Astrocyte (in vitro differentiated cells and primary cell): ENCODE data around the gene RBM17. TPM values are rescaled to one million over a fixed set of nuclear protein-coding genes. Genes with fewer than 3 reads are reported as not detected.

ENCODE experiments used
- DNase-seq: peaks from one replicate; pipeline ENCODE4 v3.0.0-alpha.2; 2010; ENCODE audit warnings: low read depth
- FAIRE-seq: peaks from 2 replicates; lab custom pipeline; 2011; peaks lifted over from hg19 to GRCh38; lab: Jason Lieb, UNC
- H2AFZ ChIP-seq: 2 replicates; pipeline ENCODE4 v1.6.0; 2012; ENCODE audit warnings: low read depth, low read length, inconsistent platforms
- H3K27ac ChIP-seq: 2 replicates; pipeline ENCODE4 v1.5.1; 2011; ENCODE audit warnings: low read depth, low read length, inconsistent platforms
- H3K27me3 ChIP-seq: 2 replicates; pipeline ENCODE4 v1.6.0; 2011; ENCODE audit warnings: low read length, inconsistent platforms; ENCODE audit not compliant: insufficient read depth
- H3K36me3 ChIP-seq: 2 replicates; pipeline ENCODE4 v1.5.1; 2011; ENCODE audit warnings: low read length, inconsistent platforms; ENCODE audit not compliant: insufficient read depth
- H3K4me1 ChIP-seq: 2 replicates; pipeline ENCODE4 v1.5.1; 2011; ENCODE audit warnings: low read length, inconsistent platforms; ENCODE audit not compliant: insufficient read depth
- H3K4me2 ChIP-seq: 2 replicates; pipeline ENCODE4 v1.6.0; 2012; ENCODE audit warnings: low read length, inconsistent platforms
- H3K4me3 ChIP-seq: 2 replicates; pipeline ENCODE4 v1.5.1; 2011; ENCODE audit warnings: low read depth, mild to moderate bottlenecking, low read length, inconsistent platforms; ENCODE audit not compliant: insufficient read depth
- H3K79me2 ChIP-seq: 2 replicates; pipeline ENCODE4 v1.6.0; 2012; ENCODE audit warnings: mild to moderate bottlenecking, low read length, inconsistent platforms; ENCODE audit not compliant: insufficient read depth
- H3K9ac ChIP-seq: 2 replicates; pipeline ENCODE4 v1.6.0; 2012; ENCODE audit warnings: mild to moderate bottlenecking, low read length, inconsistent platforms
- H3K9me3 ChIP-seq: 2 replicates; pipeline ENCODE4 v1.5.1; 2012; ENCODE audit warnings: low read depth, mild to moderate bottlenecking, low read length, inconsistent platforms; ENCODE audit not compliant: insufficient read depth
- H4K20me1 ChIP-seq: 2 replicates; pipeline ENCODE4 v1.6.0; 2012; ENCODE audit warnings: low read length, inconsistent platforms; ENCODE audit not compliant: insufficient read depth
- H3K27ac Mint-ChIP-seq: one replicate; pipeline ENCODE4 v1.8.0; 2021; ENCODE audit warnings: mild to moderate bottlenecking, mixed read lengths; ENCODE audit not compliant: unreplicated experiment
- H3K27me3 Mint-ChIP-seq: one replicate; pipeline ENCODE4 v1.8.0; 2021; ENCODE audit warnings: low read depth, mixed read lengths; ENCODE audit not compliant: unreplicated experiment
- H3K36me3 Mint-ChIP-seq: one replicate; pipeline ENCODE4 v1.8.0; 2021; ENCODE audit warnings: low read depth, mixed read lengths; ENCODE audit not compliant: unreplicated experiment
- H3K4me1 Mint-ChIP-seq: one replicate; pipeline ENCODE4 v1.8.0; 2021; ENCODE audit warnings: low read depth, mixed read lengths; ENCODE audit not compliant: unreplicated experiment
- H3K4me3 Mint-ChIP-seq: one replicate; pipeline ENCODE4 v1.8.0; 2021; ENCODE audit warnings: mild to moderate bottlenecking, moderate library complexity, mixed read lengths; ENCODE audit not compliant: unreplicated experiment
- H3K9me3 Mint-ChIP-seq: one replicate; pipeline ENCODE4 v1.8.0; 2021; ENCODE audit warnings: mild to moderate bottlenecking, mixed read lengths; ENCODE audit not compliant: unreplicated experiment
- CTCF ChIP-seq: IDR thresholded peaks from 2 replicates; pipeline ENCODE4 v1.5.1; 2011; ENCODE audit warnings: low read depth, mild to moderate bottlenecking, inconsistent platforms, low read length, moderate library complexity; ENCODE audit not compliant: insufficient read depth
- EZH2 ChIP-seq: IDR thresholded peaks from 2 replicates; pipeline ENCODE4 v1.6.1; 2012; ENCODE audit warnings: mild to moderate bottlenecking, low read length, inconsistent platforms; ENCODE audit not compliant: insufficient read depth
- total RNA-seq: library from RNA; stranded (reverse); gene quantifications from 2 replicates; pipeline ENCODE4 v1.2.1, GENCODE V29; 2021

The RBM17 gene
- total RNA-seq, 1 donor from 2014 or later, result 71.3 TPM

GRCh38 chr10:6045878-6046772, 42.7 kb upstream of the RBM17 start:
- Histone ChIP-seq H3K27ac (no peak overlapping the region), H2AFZ (no peak overlapping the region), H3K36me3 (no peaks in the 10 kb centered on the region), H3K4me2 (no peak overlapping the region), H3K27me3 (peaks cover 11% of the 10 kb centered on the region), H3K4me3 (no peak overlapping the region), H4K20me1 (no peaks in the 10 kb centered on the region), H3K4me1 (no peaks in the 10 kb centered on the region), H3K9me3 (no peaks in the 10 kb centered on the region), H3K9ac (no peak overlapping the region), H3K79me2 (no peaks in the 10 kb centered on the region)
- Mint-ChIP-seq H3K27me3 (peaks cover 55% of the 10 kb centered on the region), H3K9me3 (no peaks in the 10 kb centered on the region), H3K36me3 (no peaks in the 10 kb centered on the region), H3K4me1 (no peaks in the 10 kb centered on the region), H3K4me3 (no peak overlapping the region), H3K27ac (no peak overlapping the region)
- no peak for FAIRE-seq
- TF ChIP-seq EZH2 (no peak), CTCF (no peak)
- no peak for DNase-seq

GRCh38 chr10:6046773-6047611, 41.8 kb upstream of the RBM17 start:
- Histone ChIP-seq H3K4me1 (no peaks in the 10 kb centered on the region), H4K20me1 (no peaks in the 10 kb centered on the region), H3K4me2 (no peak overlapping the region), H3K4me3 (no peak overlapping the region), H3K9ac (no peak overlapping the region), H3K27me3 (peaks cover 11% of the 10 kb centered on the region), H3K27ac (no peak overlapping the region), H3K79me2 (no peaks in the 10 kb centered on the region), H2AFZ (no peak overlapping the region), H3K9me3 (no peaks in the 10 kb centered on the region), H3K36me3 (no peaks in the 10 kb centered on the region)
- DNase-seq (no peak), FAIRE-seq (no peak)
- H3K9me3 Mint-ChIP-seq, result no peaks in the 10 kb centered on the region
- no peaks in the 10 kb centered on the region for H3K4me1 Mint-ChIP-seq
- TF ChIP-seq CTCF (no peak), EZH2 (no peak)
- H3K27me3 Mint-ChIP-seq, result peaks cover 55% of the 10 kb centered on the region
- H3K27ac Mint-ChIP-seq, result no peak overlapping the region
- no peak overlapping the region for H3K4me3 Mint-ChIP-seq
- H3K36me3 Mint-ChIP-seq, result no peaks in the 10 kb centered on the region
